Spleen (tissue), 11 donors: ENCODE data around the gene SEC62. TPM values are rescaled to one million over a fixed set of nuclear protein-coding genes. Genes with fewer than 3 reads are reported as not detected.

Experiments
- DNase-seq: peaks from one replicate; pipeline ENCODE4 v3.0.0-alpha.2; 2020
- H3K27ac ChIP-seq, 8 donors: fragments of 200-600 bp; sonication (generic) in 7 of 8; 1 replicate in 4 of 8; 2 replicates in 4 of 8; pipeline versions ENCODE4 v1.5.0 to v1.8.0; 2016 to 2021; ENCODE audit warnings: inconsistent platforms in 4 of 8, mild to moderate bottlenecking in 4 of 8, moderate library complexity in 1 of 8
- H3K27me3 ChIP-seq, 7 donors: fragments of 200-600 bp; sonication (generic) in 6 of 7; replicated peaks in 1 of 7; 1 replicate in 4 of 7; 2 replicates in 3 of 7; pipeline versions ENCODE4 v1.5.0 to v1.8.0; 2016 to 2021; ENCODE audit warnings: inconsistent platforms in 3 of 7, mild to moderate bottlenecking in 1 of 7
- H3K36me3 ChIP-seq, 6 donors: fragments of 200-600 bp; sonication (generic) in 5 of 6; 1 replicate in 4 of 6; 2 replicates in 2 of 6; pipeline versions ENCODE4 v1.5.0 to v1.8.0; 2016 to 2021; ENCODE audit warnings: inconsistent platforms in 2 of 6
- H3K4me1 ChIP-seq, 6 donors: fragments of 200-600 bp; sonication (generic) in 5 of 6; 1 replicate in 3 of 6; 2 replicates in 3 of 6; pipeline versions ENCODE4 v1.5.0 to v1.8.0; 2016 to 2021; ENCODE audit warnings: inconsistent platforms in 3 of 6
- H3K4me3 ChIP-seq, 8 donors: fragments of 200-600 bp; sonication (generic) in 7 of 8; 1 replicate in 4 of 8; 2 replicates in 4 of 8; pipeline versions ENCODE4 v1.5.0 to v1.8.0; 2016 to 2021; ENCODE audit warnings: inconsistent platforms in 4 of 8, mild to moderate bottlenecking in 4 of 8, moderate library complexity in 2 of 8
- H3K9me3 ChIP-seq, 8 donors: fragments of 200-600 bp; sonication (generic) in 7 of 8; 1 replicate in 4 of 8; 2 replicates in 4 of 8; pipeline versions ENCODE4 v1.5.0 to v1.8.0; 2016 to 2021; ENCODE audit warnings: inconsistent platforms in 4 of 8
- POLR2A ChIP-seq, 3 donors: fragments of 450-650 bp; IDR thresholded peaks; one replicate each; pipeline ENCODE4 v1.5.1; 2017; ENCODE audit warnings: antibody characterized with exemption in 3 of 3, mild to moderate bottlenecking in 1 of 3
- POLR2AphosphoS5 ChIP-seq, 3 donors: sonication (generic); formaldehyde crosslinking; IDR thresholded peaks; one replicate each; pipeline ENCODE4 v1.5.1; 2017; ENCODE audit warnings: antibody characterized with exemption in 3 of 3
- WGBS, 5 donors: extraction: QIAGEN DNeasy Blood & Tissue Kit in 3 of 5; methylation state at CpG; one replicate each; pipeline versions ENCODE4 v1.1.5 to v1.1.7; 2013 to 2018; 5-methylcytosine and 5-hydroxymethylcytosine counted together
- intact Hi-C: fragments of 100-400 bp; cut with DNase I; formaldehyde crosslinking; loops from one replicate; pipeline ENCODE4 v1.15.0; 2023; ENCODE audit warnings: low total_unique reads
- polyA plus RNA-seq, 3 donors: library from polyadenylated mRNA; stranded (reverse); fragments of 200-250 nt; gene quantifications; one replicate each; pipeline ENCODE4 v1.2.1, GENCODE V29; 2013
- total RNA-seq, 7 donors: library from RNA; depleted of rRNA in 3 of 7; stranded (reverse); fragments of >200 nt in 3 of 7; fragmentation: NEBNext Ultra II Directional in 4 of 7; extraction: Animal tissue kit (Norgen Biotek cat#: 25700) in 4 of 7; gene quantifications; one replicate each; pipeline versions ENCODE4 v1.1.0 to v1.2.1, GENCODE V29; 2016 to 2021
- TF ChIP-seq, protein P1 (sequence below), 11 experiments: fragments of 200-600 bp in 7 of 11; fragments of 450-650 bp in 4 of 11; sonication (generic) in 4 of 11; IDR thresholded peaks in 8 of 11; conservative IDR thresholded peaks in 3 of 11; 1 replicate in 7 of 11; 2 replicates in 4 of 11; pipeline versions ENCODE4 v1.4.0 to v1.8.0; 2016 to 2021; ENCODE audit warnings: antibody characterized with exemption in 11 of 11, inconsistent platforms in 4 of 11, mild to moderate bottlenecking in 1 of 11
- donor health status: healthy with polysubstance abuse.
- donor health status: DM: no; HTN: no; CAD: no; lungs with moderate emphysema.
- donor health status: DM: no; HTN: no; CAD: no.
- donor health status: Bipolar disorder and iron deficiency.
- donor health status: healthy.
- donor health status: DM: no; HTN: no; CAD: no.
- donor health status: DM: yes; HTN: yes; CAD: no.

The SEC62 gene
- total and polyA plus RNA-seq, 10 donors, result 32.8 to 178 (median 105) TPM

DNA sequence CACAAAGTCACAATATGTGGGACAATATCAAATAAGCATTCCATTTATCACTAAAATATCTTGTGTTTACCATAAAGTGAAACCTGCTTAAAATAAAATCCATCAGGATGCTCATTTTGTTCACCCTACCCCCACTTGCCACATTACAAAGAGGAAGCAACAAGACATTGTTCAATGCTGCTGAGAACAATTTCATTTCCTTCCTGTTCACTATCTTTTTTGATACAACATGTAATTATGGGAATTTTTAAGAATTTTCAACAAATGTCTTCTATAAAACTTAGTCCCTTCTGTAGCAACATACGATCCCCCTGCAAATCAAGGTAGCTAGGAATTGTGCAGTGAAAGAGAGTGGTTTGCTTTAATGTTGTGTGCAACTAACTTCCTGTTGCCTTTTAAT, 36.3 kb downstream of the SEC62 start:
- TF ChIP-seq, protein P1, sequence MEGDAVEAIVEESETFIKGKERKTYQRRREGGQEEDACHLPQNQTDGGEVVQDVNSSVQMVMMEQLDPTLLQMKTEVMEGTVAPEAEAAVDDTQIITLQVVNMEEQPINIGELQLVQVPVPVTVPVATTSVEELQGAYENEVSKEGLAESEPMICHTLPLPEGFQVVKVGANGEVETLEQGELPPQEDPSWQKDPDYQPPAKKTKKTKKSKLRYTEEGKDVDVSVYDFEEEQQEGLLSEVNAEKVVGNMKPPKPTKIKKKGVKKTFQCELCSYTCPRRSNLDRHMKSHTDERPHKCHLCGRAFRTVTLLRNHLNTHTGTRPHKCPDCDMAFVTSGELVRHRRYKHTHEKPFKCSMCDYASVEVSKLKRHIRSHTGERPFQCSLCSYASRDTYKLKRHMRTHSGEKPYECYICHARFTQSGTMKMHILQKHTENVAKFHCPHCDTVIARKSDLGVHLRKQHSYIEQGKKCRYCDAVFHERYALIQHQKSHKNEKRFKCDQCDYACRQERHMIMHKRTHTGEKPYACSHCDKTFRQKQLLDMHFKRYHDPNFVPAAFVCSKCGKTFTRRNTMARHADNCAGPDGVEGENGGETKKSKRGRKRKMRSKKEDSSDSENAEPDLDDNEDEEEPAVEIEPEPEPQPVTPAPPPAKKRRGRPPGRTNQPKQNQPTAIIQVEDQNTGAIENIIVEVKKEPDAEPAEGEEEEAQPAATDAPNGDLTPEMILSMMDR (IDR thresholded peaks at IDR 0.05 in 8 of 11, conservative IDR thresholded peaks at IDR 0.05 in 3 of 11), result no peak
- TF ChIP-seq POLR2A (IDR thresholded peaks at IDR 0.05) (no peak), POLR2AphosphoS5 (IDR thresholded peaks at IDR 0.05) (no peak)
- no peaks in the 10 kb centered on the region for H3K9me3 ChIP-seq
- H3K4me3 ChIP-seq, result peak overlapping the region in 5 of 8 donors; percentile 10 to 49 (median 17)
- DNase-seq, result no peak
- peak overlapping the region; percentile 49 to 92 (median 84) for H3K27ac ChIP-seq
- no peaks in the 10 kb centered on the region for H3K27me3 ChIP-seq
- intact Hi-C loops, result no loop called here
- H3K36me3 ChIP-seq, result peaks cover 0 to 11% (median 0%) of the 10 kb centered on the region in 6 donors
- peaks cover 12 to 86% (median 52%) of the 10 kb centered on the region in 6 donors for H3K4me1 ChIP-seq
- 8 to 33% (median 18%) methylated on average over 1 of the region's 1 CpG for WGBS, 5 donors

DNA sequence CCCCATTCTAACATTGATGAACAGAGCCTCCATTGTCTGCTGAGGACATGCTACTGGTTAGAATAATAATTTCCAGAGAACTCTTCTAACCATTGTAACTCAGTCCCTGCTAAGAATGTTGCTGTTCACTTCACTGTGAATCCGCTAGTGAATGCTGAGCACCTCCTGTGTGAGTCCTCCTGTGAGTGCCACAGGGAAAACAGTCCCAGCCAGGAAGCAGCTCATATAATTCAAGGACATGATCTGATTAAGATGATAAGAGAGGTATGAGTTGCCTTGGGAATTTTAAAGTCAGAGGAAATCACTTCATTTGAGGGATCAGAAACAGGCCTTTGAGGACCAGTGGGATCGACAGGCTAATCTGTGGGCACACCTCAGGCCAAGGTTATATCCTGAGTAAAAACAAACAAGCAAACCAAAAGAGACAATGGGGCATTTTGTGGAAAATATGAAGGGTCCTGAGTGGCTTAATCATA, 37.3 kb downstream of the SEC62 start:
- WGBS, 5 donors, result 70 to 93% (median 78%) methylated on average over 2 of the region's 2 CpGs
- no peaks in the 10 kb centered on the region for H3K9me3 ChIP-seq
- peak in 1 of 3 donors; percentile 52 for TF ChIP-seq POLR2AphosphoS5 (IDR thresholded peaks at IDR 0.05)
- no peak for TF ChIP-seq POLR2A (IDR thresholded peaks at IDR 0.05)
- peaks cover 0 to 11% (median 0%) of the 10 kb centered on the region in 6 donors for H3K36me3 ChIP-seq
- H3K4me3 ChIP-seq, result no peak overlapping the region
- peak overlapping the region; percentile 43 to 92 (median 84) for H3K27ac ChIP-seq
- H3K4me1 ChIP-seq, result peaks cover 12 to 80% (median 49%) of the 10 kb centered on the region in 6 donors
- H3K27me3 ChIP-seq, result no peaks in the 10 kb centered on the region
- no peak for DNase-seq
- intact Hi-C loops, result no loop called here

DNA sequence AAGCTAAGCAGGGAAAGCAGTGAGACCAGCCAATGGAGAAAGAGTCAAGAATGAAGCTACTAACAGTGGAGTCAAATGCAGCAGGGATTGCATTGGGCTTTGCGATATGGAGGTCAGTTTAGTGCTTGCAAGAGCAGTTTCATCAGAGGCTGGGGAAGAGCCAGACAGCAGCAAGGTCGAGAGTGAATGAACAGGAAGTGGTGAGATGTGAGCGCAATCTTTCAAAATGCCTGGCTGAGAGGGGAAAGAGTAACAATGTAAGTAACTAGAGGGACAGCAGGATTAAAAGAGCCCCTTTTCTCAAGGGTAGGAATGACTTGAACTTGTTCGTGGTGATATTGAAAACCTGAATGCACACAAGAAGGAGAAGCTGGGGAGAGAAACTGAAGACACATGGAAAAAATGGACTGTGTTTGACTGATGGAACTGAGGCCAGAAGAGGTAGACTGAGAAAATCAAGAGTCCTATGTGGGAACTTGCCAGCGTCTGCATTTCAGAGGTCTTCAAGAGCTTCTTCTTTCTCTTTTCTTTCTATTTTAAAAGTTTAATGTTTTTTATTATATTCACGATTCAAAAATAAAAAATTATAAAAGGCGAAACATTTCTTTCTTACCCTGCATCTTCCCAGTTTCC, 40.5 kb downstream of the SEC62 start:
- H3K36me3 ChIP-seq, result no peaks in the 10 kb centered on the region
- peak overlapping the region in 1 of 8 donors; percentile 21 for H3K4me3 ChIP-seq
- H3K4me1 ChIP-seq, result peaks cover 12 to 62% (median 44%) of the 10 kb centered on the region in 6 donors
- TF ChIP-seq POLR2AphosphoS5 (IDR thresholded peaks at IDR 0.05), result peak in 1 of 3 donors; percentile 70
- TF ChIP-seq, protein P1 (IDR thresholded peaks at IDR 0.05 in 8 of 11, conservative IDR thresholded peaks at IDR 0.05 in 3 of 11), result no peak
- no peak for TF ChIP-seq POLR2A (IDR thresholded peaks at IDR 0.05)
- WGBS, 5 donors, result 28 to 44% (median 32%) methylated on average over 7 of the region's 7 CpGs
- intact Hi-C loops, result no loop called here
- DNase-seq, result peak; percentile 80
- peak overlapping the region in 7 of 8 donors; percentile 55 to 92 (median 71) for H3K27ac ChIP-seq
- H3K9me3 ChIP-seq, result no peaks in the 10 kb centered on the region
- no peaks in the 10 kb centered on the region for H3K27me3 ChIP-seq

DNA sequence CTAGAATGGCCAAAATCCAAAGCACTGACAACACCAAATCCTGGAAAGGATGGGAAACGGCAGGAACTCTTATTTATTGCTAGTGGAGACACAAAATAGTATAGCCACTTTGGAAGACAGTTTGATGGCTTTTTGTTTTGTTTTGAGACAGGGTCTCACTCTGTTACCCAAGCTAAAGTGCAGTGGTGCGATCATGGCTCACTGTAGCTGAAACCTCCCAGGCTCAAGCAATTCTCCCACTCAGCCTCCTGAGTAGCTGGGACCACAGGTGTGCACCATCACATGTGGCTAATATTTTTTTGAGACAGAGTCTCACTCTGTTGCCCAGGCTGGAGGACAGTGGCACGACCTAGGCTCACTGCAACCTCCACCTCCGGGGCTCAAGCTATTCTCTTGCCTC, 43.9 kb downstream of the SEC62 start:
- Histone ChIP-seq H3K4me3 (no peak overlapping the region), H3K9me3 (no peaks in the 10 kb centered on the region), H3K27ac (no peak overlapping the region), H3K36me3 (no peaks in the 10 kb centered on the region), H3K27me3 (no peaks in the 10 kb centered on the region), H3K4me1 (peaks cover 9 to 29% (median 18%) of the 10 kb centered on the region in 6 donors)
- intact Hi-C loops, result no loop called here
- TF ChIP-seq, protein P1 (IDR thresholded peaks at IDR 0.05 in 8 of 11, conservative IDR thresholded peaks at IDR 0.05 in 3 of 11), result no peak
- no peak for TF ChIP-seq POLR2AphosphoS5 (IDR thresholded peaks at IDR 0.05)
- TF ChIP-seq POLR2A (IDR thresholded peaks at IDR 0.05), result no peak
- DNase-seq, result no peak
- 50 to 86% (median 83%) methylated on average over 2 to 4 of the region's 4 CpGs for WGBS, 5 donors
